ENCODE measurements around the gene SLC22A1.

- TF ChIP-seq, protein P1, sequence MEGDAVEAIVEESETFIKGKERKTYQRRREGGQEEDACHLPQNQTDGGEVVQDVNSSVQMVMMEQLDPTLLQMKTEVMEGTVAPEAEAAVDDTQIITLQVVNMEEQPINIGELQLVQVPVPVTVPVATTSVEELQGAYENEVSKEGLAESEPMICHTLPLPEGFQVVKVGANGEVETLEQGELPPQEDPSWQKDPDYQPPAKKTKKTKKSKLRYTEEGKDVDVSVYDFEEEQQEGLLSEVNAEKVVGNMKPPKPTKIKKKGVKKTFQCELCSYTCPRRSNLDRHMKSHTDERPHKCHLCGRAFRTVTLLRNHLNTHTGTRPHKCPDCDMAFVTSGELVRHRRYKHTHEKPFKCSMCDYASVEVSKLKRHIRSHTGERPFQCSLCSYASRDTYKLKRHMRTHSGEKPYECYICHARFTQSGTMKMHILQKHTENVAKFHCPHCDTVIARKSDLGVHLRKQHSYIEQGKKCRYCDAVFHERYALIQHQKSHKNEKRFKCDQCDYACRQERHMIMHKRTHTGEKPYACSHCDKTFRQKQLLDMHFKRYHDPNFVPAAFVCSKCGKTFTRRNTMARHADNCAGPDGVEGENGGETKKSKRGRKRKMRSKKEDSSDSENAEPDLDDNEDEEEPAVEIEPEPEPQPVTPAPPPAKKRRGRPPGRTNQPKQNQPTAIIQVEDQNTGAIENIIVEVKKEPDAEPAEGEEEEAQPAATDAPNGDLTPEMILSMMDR (IDR thresholded peaks at IDR 0.05), result no peak
- no peak for TF ChIP-seq POLR2A (IDR thresholded peaks at IDR 0.05)
- no peak for TF ChIP-seq POLR2AphosphoS5 (IDR thresholded peaks at IDR 0.05)
- TF ChIP-seq EP300 (IDR thresholded peaks at IDR 0.05), result no peak
Measured at GRCh38 chr6:160167604-160168399, 46.2 kb downstream of the SLC22A1 start.

Data from gastroesophageal sphincter (tissue), 3 donors.